ENCODE data around the gene LCLAT1.

DNA sequence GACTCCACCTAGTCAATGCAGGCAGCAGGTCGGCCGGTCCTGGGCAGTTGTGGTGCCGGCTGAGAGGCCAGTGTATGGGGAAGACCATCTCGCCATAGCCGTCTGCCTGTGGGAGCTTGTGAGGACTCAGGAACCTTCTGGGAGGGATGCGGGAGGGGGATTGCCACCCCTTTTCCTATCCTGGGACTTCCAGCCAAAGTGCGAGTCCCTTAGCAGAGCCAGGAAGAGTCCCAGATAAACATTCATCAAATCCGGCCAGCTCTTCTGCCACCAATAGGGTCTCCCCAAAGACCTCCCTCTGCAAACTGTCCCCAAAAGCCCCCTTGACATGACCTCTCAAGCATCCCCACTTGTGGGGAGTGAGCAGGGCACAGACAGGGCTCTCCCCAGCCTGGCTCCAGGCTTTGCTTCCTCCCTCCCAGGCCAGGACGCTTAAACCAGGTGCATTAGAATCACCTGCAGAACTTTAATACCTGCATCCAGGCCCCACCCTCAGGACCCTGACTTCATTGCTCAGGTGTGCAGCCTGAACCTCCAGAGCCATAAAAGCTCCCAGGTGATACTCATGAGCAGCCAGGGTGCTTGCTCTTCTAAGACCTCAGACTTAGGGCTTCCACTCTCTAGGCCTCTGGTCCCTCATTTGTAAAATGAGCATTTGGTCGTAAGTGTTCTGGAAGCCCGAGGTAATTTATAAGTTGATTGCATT is 200.9 kb downstream of the LCLAT1 start:
- TF ChIP-seq, protein P1, sequence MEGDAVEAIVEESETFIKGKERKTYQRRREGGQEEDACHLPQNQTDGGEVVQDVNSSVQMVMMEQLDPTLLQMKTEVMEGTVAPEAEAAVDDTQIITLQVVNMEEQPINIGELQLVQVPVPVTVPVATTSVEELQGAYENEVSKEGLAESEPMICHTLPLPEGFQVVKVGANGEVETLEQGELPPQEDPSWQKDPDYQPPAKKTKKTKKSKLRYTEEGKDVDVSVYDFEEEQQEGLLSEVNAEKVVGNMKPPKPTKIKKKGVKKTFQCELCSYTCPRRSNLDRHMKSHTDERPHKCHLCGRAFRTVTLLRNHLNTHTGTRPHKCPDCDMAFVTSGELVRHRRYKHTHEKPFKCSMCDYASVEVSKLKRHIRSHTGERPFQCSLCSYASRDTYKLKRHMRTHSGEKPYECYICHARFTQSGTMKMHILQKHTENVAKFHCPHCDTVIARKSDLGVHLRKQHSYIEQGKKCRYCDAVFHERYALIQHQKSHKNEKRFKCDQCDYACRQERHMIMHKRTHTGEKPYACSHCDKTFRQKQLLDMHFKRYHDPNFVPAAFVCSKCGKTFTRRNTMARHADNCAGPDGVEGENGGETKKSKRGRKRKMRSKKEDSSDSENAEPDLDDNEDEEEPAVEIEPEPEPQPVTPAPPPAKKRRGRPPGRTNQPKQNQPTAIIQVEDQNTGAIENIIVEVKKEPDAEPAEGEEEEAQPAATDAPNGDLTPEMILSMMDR (IDR thresholded peaks at IDR 0.05), result no peak
- no peak for TF ChIP-seq POLR2A (IDR thresholded peaks at IDR 0.05)

Measured in thyroid gland (tissue), 4 donors.